Activated CD4-positive, alpha-beta T cell treated with anti-CD3 and anti-CD28 coated beads for 4 hours (primary cell): ENCODE measurements around the gene PGK1.
A peak's percentile ranks its signal among the peaks of the same experiment; 100 is the strongest.
"Not testable (repeated sequence)": the region's sequence is repeated elsewhere in the genome, so short reads cannot be mapped to it uniquely, and the experiment has no call there.

ENCODE experiments used
- DNase-seq, 2 donors: peaks; one replicate each; pipeline ENCODE4 v3.0.0-alpha.2; 2020

The PGK1 gene

GRCh38 chrX:78116766-78117165, 12.7 kb downstream of the PGK1 start:
- no peak for DNase-seq

- no peak for DNase-seq
Observed at GRCh38 chrX:78118628-78119027, 14.6 kb downstream of the PGK1 start.

- DNase-seq, result no peak
Observed at GRCh38 chrX:78119521-78120227, 15.6 kb downstream of the PGK1 start.

GRCh38 chrX:78123190-78123589, 19.1 kb downstream of the PGK1 start:
- peak; percentile 36 for DNase-seq

GRCh38 chrX:78124307-78124706, 20.3 kb downstream of the PGK1 start:
- DNase-seq, result no peak

- DNase-seq, result no peak
Observed at GRCh38 chrX:78125148-78125547, 21.1 kb downstream of the PGK1 start.

- not testable (repeated sequence) for DNase-seq
Observed at GRCh38 chrX:78125781-78126180, 21.7 kb downstream of the PGK1 start.

- DNase-seq, result no peak
Observed at GRCh38 chrX:78129714-78130113, 25.7 kb downstream of the PGK1 start.

GRCh38 chrX:78130396-78130795, 26.3 kb downstream of the PGK1 start:
- DNase-seq, result no peak

GRCh38 chrX:78131117-78131516, 27.1 kb downstream of the PGK1 start:
- DNase-seq, result no peak

GRCh38 chrX:78133238-78133960, 29.4 kb downstream of the PGK1 start:
- no peak for DNase-seq

- DNase-seq, result peak; percentile 75 to 77
Observed at GRCh38 chrX:78139160-78140123, 35.4 kb downstream of the PGK1 start, which contains the start of gene TAF9B. TAF9B (minus strand) TSS chrX:78139650; CDS start chrX:78139611, 39 bp downstream.

- DNase-seq, result no peak
Observed at GRCh38 chrX:78140206-78140605, 36.2 kb downstream of the PGK1 start.

- not testable (repeated sequence) for DNase-seq
Observed at GRCh38 chrX:78147002-78147540, 43.0 kb downstream of the PGK1 start.

- DNase-seq, result not testable (repeated sequence)
Observed at GRCh38 chrX:78157373-78157772, 53.3 kb downstream of the PGK1 start.

GRCh38 chrX:78157846-78158245, 53.8 kb downstream of the PGK1 start:
- not testable (repeated sequence) for DNase-seq

GRCh38 chrX:78160711-78161110, 56.7 kb downstream of the PGK1 start:
- DNase-seq, result not testable (repeated sequence)

- DNase-seq, result not testable (repeated sequence)
Observed at GRCh38 chrX:78163175-78163574, 59.1 kb downstream of the PGK1 start.

- no peak for DNase-seq
Observed at GRCh38 chrX:78165425-78165824, 61.4 kb downstream of the PGK1 start.

- no peak for DNase-seq
Observed at GRCh38 chrX:78168065-78168464, 64.0 kb downstream of the PGK1 start.
